ENCODE measurements around the gene FBLN2. TPM values are rescaled to one million over a fixed set of nuclear protein-coding genes. Genes with fewer than 3 reads are reported as not detected.

Gene FBLN2
- total and polyA plus RNA-seq, 4 donors, result 4.3 to 43.4 (median 21.1) TPM

GRCh38 chr3:13594991-13595421, 46.1 kb downstream of the FBLN2 start:
- Histone ChIP-seq H3K4me3 (no peak overlapping the region), H3K27me3 (ENCODE audit: control insufficient read depth in 3 of 3, insufficient read depth in 3 of 3, low read length in 2 of 3) (no peaks in the 10 kb centered on the region), H3K4me1 (ENCODE audit: control insufficient read depth in 5 of 5, insufficient read depth in 5 of 5, low read length in 5 of 5) (peaks cover 0 to 27% (median 0%) of the 10 kb centered on the region in 5 donors), H3K36me3 (ENCODE audit: control insufficient read depth in 4 of 4, insufficient read depth in 4 of 4, low read length in 4 of 4) (no peaks in the 10 kb centered on the region), H3K9me3 (ENCODE audit: control insufficient read depth in 4 of 4, insufficient read depth in 3 of 4, low read length in 3 of 4) (no peaks in the 10 kb centered on the region), H3K9ac (ENCODE audit: insufficient read depth in 1 of 2, low read length in 2 of 2) (no peak overlapping the region), H3K27ac (ENCODE audit: low read depth in 1 of 2, low read length in 1 of 2) (no peak overlapping the region)
- no peak for ATAC-seq (ENCODE audit: insufficient read depth, low FRiP score)
- peak; percentile 66 to 72 (median 67) for DNase-seq
- TF ChIP-seq CTCF (IDR thresholded peaks at IDR 0.05; ENCODE audit: control extremely low read depth, extremely low read depth), result no peak
- WGBS, 2 donors, result 60 to 80% methylated on average over 10 of the region's 10 CpGs

- Histone ChIP-seq H3K27me3 (ENCODE audit: control insufficient read depth in 3 of 3, insufficient read depth in 3 of 3, low read length in 2 of 3) (no peaks in the 10 kb centered on the region), H3K9ac (ENCODE audit: insufficient read depth in 1 of 2, low read length in 2 of 2) (no peak overlapping the region), H3K4me3 (no peak overlapping the region), H3K4me1 (ENCODE audit: control insufficient read depth in 5 of 5, insufficient read depth in 5 of 5, low read length in 5 of 5) (peaks cover 0 to 27% (median 0%) of the 10 kb centered on the region in 5 donors), H3K27ac (ENCODE audit: low read depth in 1 of 2, low read length in 1 of 2) (no peak overlapping the region), H3K9me3 (ENCODE audit: control insufficient read depth in 4 of 4, insufficient read depth in 3 of 4, low read length in 3 of 4) (no peaks in the 10 kb centered on the region), H3K36me3 (ENCODE audit: control insufficient read depth in 4 of 4, insufficient read depth in 4 of 4, low read length in 4 of 4) (no peaks in the 10 kb centered on the region)
- ATAC-seq (ENCODE audit: insufficient read depth, low FRiP score) (no peak), DNase-seq (no peak)
- 78 to 84% methylated on average over 5 of the region's 5 CpGs for WGBS, 2 donors
- no peak for TF ChIP-seq CTCF (IDR thresholded peaks at IDR 0.05; ENCODE audit: control extremely low read depth, extremely low read depth)
Observed at GRCh38 chr3:13595485-13595884, 46.6 kb downstream of the FBLN2 start.

GRCh38 chr3:13596426-13597205, 47.7 kb downstream of the FBLN2 start:
- ATAC-seq (ENCODE audit: insufficient read depth, low FRiP score) (no peak), DNase-seq (no peak)
- H3K9ac ChIP-seq (ENCODE audit: insufficient read depth in 1 of 2, low read length in 2 of 2), result no peak overlapping the region
- H3K27me3 ChIP-seq (ENCODE audit: control insufficient read depth in 3 of 3, insufficient read depth in 3 of 3, low read length in 2 of 3), result no peaks in the 10 kb centered on the region
- no peaks in the 10 kb centered on the region for H3K9me3 ChIP-seq (ENCODE audit: control insufficient read depth in 4 of 4, insufficient read depth in 3 of 4, low read length in 3 of 4)
- H3K4me3 ChIP-seq, result no peak overlapping the region
- no peak overlapping the region for H3K27ac ChIP-seq (ENCODE audit: low read depth in 1 of 2, low read length in 1 of 2)
- H3K36me3 ChIP-seq (ENCODE audit: control insufficient read depth in 4 of 4, insufficient read depth in 4 of 4, low read length in 4 of 4), result no peaks in the 10 kb centered on the region
- no peak for TF ChIP-seq CTCF (IDR thresholded peaks at IDR 0.05; ENCODE audit: control extremely low read depth, extremely low read depth)
- H3K4me1 ChIP-seq (ENCODE audit: control insufficient read depth in 5 of 5, insufficient read depth in 5 of 5, low read length in 5 of 5), result peaks cover 0 to 32% (median 4%) of the 10 kb centered on the region in 5 donors
- 94 to 100% methylated on average over 3 of the region's 3 CpGs for WGBS, 2 donors

Data from lung (tissue), 12 donors.